Bronchial epithelial cell (primary cell): ENCODE data around the gene KCNQ1OT1. TPM values are rescaled to one million over a fixed set of nuclear protein-coding genes. Genes with fewer than 3 reads are reported as not detected.

Source experiments
- DNase-seq: peaks from one replicate; pipeline ENCODE4 v3.0.0-alpha.2; 2010; ENCODE audit warnings: low read depth
- FAIRE-seq: peaks from 2 replicates; lab custom pipeline; 2011; peaks lifted over from hg19 to GRCh38; lab: Jason Lieb, UNC
- H3K27me3 ChIP-seq: 2 replicates; pipeline ENCODE4 v1.5.1; 2011; ENCODE audit warnings: low read length; ENCODE audit not compliant: control insufficient read depth, insufficient read depth
- H3K36me3 ChIP-seq: 2 replicates; pipeline ENCODE4 v1.5.1; 2011; ENCODE audit warnings: low read length; ENCODE audit not compliant: control insufficient read depth, insufficient read depth
- H3K4me3 ChIP-seq: 2 replicates; pipeline ENCODE4 v1.5.1; 2011; ENCODE audit warnings: mild to moderate bottlenecking, low read depth, low read length, control low read depth
- CTCF ChIP-seq: IDR thresholded peaks from 2 replicates; pipeline ENCODE4 v1.5.1; 2011; ENCODE audit warnings: mild to moderate bottlenecking, moderate library complexity, low read length, control low read depth, inconsistent platforms; ENCODE audit not compliant: insufficient read depth, severe bottlenecking
- total RNA-seq: library from RNA; depleted of rRNA; stranded (reverse); fragments of >200 nt; gene quantifications from 2 replicates; pipeline ENCODE4 v1.2.1, GENCODE V29; 2014

KCNQ1OT1 gene
- total RNA-seq, 1 donor from 2014 or later: 0.53 TPM

- Histone ChIP-seq H3K4me3 (no peak overlapping the region), H3K27me3 (no peaks in the 10 kb centered on the region), H3K36me3 (no peaks in the 10 kb centered on the region)
- no peak for FAIRE-seq
- no peak for DNase-seq
- no peak for TF ChIP-seq CTCF
Observed at GRCh38 chr11:2649400-2649799, 50.4 kb downstream of the KCNQ1OT1 start.

- TF ChIP-seq CTCF: no peak
- no peak for FAIRE-seq
- no peaks in the 10 kb centered on the region for H3K36me3 ChIP-seq
- no peaks in the 10 kb centered on the region for H3K27me3 ChIP-seq
- H3K4me3 ChIP-seq: no peak overlapping the region
- DNase-seq: no peak
Observed at GRCh38 chr11:2647953-2648352, 51.8 kb downstream of the KCNQ1OT1 start.

- no peak overlapping the region for H3K4me3 ChIP-seq
- H3K36me3 ChIP-seq: no peaks in the 10 kb centered on the region
- no peaks in the 10 kb centered on the region for H3K27me3 ChIP-seq
- FAIRE-seq (no peak), DNase-seq (no peak)
- TF ChIP-seq CTCF: no peak
Observed at GRCh38 chr11:2647167-2647566, 52.6 kb downstream of the KCNQ1OT1 start.

- H3K36me3 ChIP-seq: no peaks in the 10 kb centered on the region
Observed at GRCh38 chr11:2645779-2646118, 54.0 kb downstream of the KCNQ1OT1 start.

GRCh38 chr11:2644844-2645778, 54.7 kb downstream of the KCNQ1OT1 start:
- peak; percentile 47 for FAIRE-seq
- Histone ChIP-seq H3K4me3 (no peak overlapping the region), H3K36me3 (no peaks in the 10 kb centered on the region), H3K27me3 (no peaks in the 10 kb centered on the region)
- no peak for TF ChIP-seq CTCF
- DNase-seq: no peak

More at GRCh38 chr11:2645779-2646118, 54.0 kb downstream of the KCNQ1OT1 start:
- no peak for FAIRE-seq
- no peaks in the 10 kb centered on the region for H3K27me3 ChIP-seq
- no peak for TF ChIP-seq CTCF
- no peak overlapping the region for H3K4me3 ChIP-seq
- no peak for DNase-seq
